SIG-M5 treated with dmso at 0.1 percent for 504 hours (cell line): ENCODE data around the gene CD96.

Experiments used
- DNase-seq: peaks from one replicate; lab custom pipeline; 2025; ENCODE audit not compliant: unreplicated experiment; lab: John Stamatoyannopoulos, UW

The CD96 gene

DNA sequence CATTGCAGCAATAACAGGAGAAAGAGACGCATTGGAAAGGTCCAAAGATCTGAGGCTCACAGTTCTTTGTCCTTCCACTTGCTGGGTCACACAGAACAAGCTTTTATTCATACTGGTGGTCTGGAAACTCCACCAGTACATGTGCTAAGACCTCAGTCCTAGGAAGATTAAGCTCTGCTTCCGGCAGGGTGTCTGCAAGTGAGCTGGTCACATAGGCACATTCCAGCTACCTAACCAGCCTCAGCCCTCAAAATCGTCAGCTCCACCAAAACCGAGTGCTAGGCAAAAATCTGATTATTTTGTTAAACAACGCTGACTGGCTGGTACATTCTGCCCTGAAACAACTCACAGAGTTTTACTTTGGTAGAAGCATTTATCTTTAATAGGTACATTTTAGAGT is 50.9 kb downstream of the CD96 start:
- no peak for DNase-seq

DNA sequence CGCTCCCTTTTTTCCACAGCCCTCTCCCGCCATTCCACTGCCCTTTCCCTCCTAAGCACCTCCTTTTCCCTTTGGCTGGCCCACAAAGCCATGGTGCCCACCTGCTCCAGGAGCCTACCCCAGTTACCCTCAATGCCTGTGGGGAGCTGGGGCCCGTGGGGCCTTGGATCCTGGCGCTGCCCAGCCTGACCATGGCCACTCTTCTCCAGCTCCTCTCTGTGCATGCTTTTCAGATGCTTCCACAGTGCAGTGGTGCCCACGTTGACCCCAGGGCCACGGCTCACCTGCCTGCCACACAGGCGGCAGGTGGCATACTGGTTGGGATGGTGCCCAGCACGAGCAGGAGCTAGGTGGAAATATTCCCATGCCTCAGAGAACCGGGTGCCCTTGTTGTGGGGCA is 51.7 kb downstream of the CD96 start:
- DNase-seq = no peak

DNA sequence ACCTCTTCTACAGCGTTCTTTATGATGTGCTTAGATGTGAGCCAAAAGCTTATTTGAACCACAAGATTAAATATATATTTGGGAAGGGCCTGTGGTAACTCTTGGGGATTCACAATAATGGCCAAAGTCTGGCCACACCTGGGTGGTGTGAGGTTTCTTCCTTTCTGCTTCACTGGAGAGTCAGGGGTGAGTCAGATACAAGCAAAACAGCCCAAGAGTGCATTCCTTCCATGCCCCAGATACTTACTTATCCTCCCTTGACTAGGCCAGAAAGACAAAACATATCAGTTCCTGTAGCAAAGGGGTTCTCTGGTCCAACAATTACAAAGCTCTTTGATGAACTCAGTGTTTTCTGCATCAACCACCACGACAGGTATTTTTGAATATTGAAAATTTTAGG is 52.2 kb downstream of the CD96 start:
- no peak for DNase-seq

DNA sequence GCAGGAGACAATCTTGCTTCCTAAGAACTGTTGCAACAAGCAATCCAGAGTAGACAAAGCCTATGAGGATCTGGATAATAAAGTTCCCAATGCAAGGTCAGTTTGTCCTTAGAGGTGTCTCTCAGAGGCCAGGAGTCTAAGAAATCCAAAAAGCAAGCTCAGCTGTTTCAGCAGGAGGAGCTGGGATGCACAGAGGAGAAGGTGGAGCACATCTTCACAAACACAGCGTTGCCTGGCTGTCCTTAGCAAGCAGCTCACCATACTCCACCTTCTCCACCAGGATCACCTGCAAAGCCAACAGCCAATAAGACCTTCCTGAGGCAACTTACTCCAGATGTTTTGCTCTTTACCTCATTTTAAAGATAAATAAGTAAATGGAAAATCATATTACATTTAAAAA is 52.8 kb downstream of the CD96 start:
- no peak for DNase-seq

DNA sequence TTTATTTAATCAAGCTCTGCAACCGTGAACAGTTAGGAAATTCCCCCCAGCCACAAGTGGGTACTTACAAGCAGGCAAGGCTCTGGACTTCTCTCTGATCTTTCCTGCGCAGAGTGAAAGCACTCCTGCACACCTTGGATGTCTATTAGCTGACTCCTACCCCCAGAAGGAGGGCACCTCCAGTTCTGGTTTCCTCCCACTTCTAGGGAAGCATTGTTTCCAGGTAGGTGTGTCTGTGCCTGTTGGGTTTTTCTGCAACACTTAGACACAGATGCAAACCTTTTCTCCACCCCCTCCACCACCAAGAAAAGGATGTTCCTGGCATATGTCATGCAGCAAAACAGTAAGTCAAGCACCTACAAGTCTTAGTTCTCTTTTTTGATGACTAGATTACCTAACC is 53.2 kb downstream of the CD96 start, which contains the start of gene ZBED2:
TSS of gene ZBED2 (minus strand) at position 115 of the 400 bp plus-strand sequence. CDS start 1,145 bp downstream, outside the sequence.
- no peak for DNase-seq

DNA sequence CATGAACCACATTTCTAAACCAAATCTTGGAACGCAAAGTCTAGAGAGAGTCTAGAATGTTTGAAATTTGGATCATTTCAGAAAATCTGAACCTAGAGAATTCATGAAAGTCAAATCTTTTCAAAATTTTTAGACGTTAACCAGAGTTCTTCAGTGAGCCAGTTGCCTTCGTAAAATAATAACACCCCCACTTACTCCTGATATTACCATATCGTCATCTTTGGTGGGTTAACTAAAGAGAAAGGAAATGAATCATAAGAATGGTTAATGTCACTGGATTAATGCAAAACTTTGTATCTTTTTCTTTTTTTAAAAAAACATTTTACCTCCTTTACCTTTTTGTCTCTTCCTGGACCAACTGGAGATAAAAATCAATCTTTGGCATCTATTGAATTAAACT is 54.3 kb downstream of the CD96 start:
- DNase-seq = no peak

DNA sequence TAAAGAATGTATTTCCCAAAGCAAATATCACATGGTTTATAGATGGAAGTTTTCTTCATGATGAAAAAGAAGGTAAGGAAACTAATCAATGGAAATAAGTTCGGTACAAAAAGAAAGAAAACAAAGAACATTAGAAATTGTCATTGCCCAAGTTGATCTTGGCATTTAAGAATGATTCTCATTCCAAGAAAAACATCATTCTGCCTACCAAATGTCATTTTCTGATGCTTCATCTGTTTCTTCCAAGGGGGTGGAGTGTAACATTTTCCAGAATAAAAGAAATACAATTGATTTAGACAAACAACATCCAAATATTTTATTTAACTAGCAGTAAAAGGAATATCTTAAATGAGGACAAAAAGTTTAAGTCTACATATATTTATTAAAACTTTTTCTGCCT is 56.1 kb downstream of the CD96 start:
- DNase-seq = no peak

DNA sequence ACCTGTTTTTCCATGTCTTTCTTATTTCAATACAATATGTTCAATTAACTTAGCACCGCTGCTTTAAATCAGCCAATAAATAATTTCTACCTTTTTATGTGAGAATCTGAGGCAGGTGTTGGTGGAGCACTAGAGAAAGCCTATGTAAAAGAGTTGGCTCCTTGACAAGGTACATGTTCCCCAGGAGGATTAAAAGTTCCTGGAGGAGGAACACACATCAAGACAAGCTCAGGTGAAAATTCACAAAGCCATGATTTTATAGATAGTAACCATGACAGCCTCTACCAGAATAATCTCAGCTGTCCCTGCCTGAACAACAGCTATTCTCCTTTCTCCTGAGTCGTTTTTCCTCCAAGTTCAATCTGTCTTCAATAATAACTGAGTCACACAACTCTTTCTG is 56.6 kb downstream of the CD96 start:
- DNase-seq = no peak

DNA sequence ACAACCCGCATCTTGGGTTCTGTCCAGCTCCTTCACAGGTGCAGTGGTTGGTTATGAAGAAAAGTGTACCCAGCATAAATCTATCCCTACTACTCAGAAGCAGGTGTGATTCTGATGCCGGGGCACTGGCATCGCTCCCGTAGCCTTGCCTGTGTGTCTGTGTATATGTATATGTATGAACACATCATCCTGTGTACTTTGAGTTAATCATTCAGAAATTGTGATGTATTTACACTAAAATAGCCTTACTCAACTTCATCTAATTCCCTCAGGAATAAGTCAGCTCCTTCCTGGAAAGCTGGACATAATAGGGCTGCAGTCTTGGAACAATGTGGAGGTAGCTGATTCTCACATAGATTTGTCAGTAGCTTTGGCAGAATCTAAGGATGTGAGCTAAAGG is 59.8 kb downstream of the CD96 start:
- DNase-seq = no peak

DNA sequence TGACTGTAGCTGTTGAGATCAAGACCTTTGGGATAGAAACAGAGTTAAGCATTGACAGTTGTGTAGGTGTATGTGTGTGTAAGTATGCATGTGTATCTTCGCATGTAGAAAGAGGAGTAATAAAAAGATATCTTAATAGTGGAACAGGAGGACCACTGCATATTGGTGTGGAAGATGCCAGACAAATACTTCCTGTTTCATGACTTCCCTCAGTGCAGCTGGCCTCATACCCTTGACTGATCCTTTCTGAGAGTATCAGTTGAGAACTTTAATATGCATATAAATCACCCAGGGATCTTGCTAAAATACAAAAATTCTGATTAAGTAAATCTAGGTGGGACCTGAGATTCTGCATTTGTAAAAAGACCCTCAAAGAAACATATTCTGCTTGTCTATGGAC is 61.7 kb downstream of the CD96 start:
- DNase-seq = no peak

DNA sequence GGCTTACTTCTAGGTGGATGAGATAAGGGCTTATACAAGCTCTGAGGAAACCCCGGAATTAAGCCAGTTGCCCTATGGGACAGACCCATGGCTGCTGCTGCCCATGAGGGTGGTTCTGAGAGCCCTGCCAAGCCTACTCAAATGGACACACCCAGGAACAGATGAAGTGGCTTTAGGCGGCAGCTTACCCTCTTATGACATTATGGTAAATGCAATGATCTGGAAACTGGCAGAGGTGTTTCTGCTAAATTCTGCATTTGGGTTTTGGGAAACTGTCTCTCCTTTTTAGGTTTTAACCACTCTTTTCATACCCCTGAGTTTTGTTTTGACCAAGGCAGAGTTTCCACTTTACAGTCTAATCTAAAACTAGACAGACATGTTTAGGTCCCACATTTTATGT is 62.1 kb downstream of the CD96 start:
- DNase-seq = no peak

DNA sequence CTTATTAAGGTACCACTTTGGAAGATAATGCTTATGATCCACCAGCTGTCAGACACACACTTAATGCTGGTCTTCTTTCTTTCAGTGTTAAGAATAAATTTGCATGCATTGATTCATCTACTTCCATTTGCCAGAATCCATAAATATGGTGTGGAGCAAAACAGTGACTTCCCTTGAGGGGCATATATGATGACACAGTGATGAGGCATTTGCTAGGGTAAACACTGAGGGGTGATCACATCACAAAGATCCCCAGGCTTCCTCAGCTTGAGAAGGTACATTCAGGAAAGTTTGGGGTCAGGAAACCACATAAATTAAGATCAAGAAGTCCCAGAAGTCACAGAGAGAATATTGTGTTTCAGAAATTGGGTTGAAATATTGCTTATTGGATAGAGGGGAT is 63.0 kb downstream of the CD96 start:
- no peak for DNase-seq

DNA sequence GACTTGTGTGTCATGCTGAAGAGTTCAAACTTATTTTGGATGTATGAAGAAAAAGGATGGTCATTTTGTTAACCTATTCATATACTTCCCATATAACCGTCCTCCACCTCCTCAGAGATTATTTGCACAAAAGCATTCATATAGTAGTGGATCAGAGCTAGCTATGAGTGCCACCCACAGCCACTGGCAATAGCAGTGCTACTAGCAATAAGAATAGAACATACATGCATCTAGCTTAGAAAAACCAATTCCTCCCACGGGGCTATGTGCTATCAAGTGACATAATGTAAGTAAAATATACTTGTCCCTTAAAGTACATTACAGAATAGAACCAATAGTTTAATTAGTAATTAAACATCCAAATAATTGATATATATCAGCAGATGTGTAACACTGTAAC is 63.5 kb downstream of the CD96 start:
- DNase-seq = no peak

DNA sequence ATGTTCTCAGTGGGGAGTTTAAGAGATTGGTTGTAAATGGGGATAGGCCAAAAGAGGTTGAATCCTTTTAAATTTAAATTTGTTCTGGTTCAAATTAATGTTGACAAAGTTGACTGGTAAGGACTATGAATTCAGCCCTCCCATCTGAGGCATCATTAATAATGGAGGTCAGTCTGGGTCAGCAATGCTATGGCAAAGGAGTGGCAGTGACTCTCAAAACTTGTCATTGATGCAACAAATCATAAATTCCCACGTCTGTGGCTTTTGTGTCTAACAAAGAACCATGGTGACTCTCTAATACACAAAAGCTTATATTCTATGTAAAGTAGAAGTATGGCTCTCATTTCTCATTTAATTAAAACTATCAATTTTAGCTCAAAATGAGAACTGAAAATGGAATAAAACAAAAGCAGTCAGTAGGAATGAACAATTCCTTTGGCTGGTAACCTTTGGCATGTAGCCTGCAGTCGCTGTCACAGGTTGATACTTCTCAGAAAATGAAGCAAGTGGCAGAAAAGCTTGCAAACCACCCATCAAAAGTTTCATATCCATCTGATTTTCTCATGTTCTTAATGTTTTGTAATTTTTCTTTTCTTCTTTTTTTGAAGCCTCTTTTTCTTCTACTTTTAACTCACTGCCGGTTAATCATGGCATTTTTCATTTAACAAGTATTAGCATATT is 65.4 kb downstream of the CD96 start:
- no peak for DNase-seq

DNA sequence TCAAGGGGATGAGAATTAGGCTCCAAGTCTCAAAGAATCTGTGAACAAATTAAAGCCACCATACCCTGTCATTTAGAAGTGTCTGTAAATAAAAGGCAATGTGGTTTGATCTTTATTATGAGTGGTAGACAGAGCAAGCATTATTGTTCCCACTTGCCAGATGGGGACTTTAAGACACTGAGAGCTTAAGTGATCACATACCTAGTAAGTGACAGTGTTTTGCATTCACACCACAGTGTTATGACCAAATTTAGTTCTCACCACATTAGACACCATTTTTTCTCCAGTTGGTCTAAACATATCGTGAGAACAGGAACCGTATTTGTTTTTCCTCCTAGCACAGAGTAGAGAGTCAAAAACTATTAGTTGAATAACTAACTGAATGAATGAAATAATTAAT is 66.4 kb downstream of the CD96 start:
- no peak for DNase-seq

DNA sequence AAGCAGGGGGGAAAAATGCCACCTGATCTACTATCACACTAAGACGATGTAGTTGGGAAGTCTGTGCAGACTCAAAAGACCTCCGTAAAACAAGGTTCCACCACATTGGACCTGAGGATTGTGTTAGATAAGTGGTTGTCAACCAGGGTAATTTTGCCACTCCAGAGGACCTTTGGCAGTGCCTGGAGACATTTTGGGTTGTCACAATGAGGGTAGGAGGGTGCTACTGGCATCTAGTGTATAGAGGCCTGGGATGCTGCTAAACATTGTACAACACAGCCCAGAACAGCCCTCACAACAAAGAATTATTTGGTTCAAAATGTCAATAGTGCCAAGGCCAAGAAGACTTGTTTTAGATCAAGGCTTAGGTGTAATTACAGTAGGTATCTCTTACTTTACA is 67.7 kb downstream of the CD96 start:
- no peak for DNase-seq

DNA sequence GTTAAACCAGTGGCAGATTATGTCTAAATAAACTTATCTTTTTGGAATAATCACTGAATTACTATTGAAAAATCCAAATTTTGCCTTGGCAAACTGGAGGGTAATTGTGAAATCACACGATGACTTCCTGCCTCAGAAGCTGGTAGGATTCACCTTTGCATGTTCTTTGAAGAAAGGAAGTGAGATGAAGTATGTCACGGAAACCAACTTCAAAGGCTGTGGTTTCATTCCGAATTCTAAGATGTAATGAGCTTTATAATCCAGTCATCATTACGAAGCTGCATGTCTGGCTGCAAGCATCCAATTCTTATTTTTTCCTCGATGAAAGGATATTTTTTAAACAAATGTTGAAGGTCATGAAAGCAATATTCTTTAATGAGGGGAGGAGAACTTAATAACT is 68.2 kb downstream of the CD96 start:
- no peak for DNase-seq

DNA sequence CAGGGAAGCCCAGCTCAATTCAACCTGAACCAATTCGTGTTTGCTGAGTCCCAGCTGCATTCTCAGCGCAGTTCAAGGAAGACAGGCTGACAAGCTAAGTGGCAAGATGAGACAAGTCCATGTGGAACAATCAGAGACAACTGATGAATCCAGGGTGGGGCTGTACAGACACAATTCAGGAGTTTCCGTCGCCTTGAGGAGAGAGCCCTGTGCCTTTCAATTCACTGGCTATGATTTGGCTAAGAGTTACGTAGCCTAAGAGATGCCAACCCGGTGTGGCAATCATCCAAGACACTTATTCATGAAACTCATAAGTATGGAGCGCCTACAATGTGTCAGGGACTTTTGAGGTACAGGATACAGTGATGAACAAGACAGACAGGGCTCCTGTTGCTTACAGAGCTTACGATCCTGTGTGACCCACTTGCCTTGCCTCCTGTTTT is 68.6 kb downstream of the CD96 start:
- DNase-seq = no peak

DNA sequence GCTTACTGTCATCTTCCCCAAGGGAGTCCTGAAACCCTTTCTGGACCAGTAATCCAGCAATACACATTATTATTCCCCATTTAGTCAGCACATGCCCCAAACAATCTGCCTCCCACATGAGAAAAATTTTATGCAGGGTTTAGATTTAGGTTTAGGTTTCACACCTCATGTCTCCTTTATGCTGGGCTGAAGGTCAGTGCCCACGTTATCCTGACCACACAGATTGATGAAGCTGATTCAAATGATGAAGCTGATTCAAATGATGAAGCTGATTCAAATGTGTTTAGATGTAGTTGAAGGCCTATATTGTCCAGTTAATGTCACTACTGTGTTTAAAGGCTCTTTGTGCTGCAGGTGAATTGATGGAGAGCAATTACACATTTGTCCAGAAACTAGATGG is 71.3 kb downstream of the CD96 start:
- DNase-seq = no peak

DNA sequence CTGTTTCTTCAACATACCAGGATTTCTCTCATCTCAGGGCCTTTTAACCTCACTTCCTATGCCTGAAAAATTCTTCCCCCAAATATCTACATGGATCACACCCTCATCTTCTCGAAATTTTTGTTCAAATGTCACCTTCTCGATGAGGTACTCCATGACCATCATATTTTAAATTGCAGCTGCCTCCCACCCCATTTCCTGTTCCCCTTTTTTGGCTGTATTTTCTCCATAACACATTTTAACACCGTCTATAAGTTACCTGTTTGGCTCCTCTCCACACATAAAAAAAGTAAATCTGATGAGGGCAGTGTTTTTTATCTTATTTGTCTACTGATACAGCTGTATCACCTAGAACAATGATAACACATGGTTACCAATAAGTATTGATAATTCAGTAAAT is 73.9 kb downstream of the CD96 start:
- no peak for DNase-seq

DNA sequence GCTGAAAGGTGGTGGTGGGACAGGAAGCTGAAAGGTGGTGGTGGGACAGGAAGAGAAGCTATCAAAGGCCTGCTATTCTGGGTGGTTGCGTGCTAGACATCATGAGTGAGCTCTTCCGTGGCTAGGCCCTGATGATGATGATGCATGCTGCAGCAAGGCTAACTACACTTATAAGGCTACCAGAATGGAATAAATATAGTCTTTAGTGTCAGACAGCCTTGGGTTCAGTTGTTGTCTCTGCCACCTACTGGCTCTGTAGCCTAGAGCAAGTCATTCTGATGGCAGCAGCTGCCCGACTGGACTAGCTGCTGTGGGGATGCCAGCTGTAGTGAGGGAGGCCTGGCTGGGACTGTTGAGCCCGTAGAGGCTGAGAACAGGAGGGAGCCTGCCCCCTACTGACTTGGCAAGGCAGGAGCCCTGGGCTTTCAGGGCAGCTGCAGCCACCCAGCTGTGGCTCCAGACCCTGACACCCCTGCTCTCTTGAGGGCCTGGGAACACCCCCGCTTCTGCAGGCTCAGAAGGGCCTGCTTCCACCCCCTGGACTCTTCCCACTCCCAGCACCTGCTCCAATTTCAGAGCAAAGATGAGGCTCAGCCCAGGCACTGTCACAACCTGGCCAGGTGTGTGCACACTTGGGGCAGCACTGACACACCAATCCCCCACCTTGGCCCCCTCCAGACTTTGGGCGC is 74.6 kb downstream of the CD96 start:
- peak; percentile 50 for DNase-seq

DNA sequence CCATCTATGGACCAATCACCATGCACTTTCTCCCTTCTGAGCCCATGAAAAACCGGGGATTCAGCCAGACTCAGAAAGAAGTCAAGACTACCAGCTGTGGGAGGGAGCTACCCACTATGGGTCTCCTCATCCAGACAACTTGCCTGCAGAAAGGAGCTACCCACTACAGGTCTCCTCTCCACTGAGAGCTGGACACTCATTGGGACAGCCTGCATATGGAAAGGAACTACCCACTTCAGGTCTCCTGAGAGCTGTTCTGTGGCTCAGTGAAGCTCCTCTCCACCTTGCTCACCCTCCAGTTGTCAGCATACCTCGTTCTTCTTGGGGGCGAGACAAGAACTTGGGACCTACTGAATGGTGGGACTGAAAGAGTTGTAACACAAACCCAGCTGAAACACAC is 75.4 kb downstream of the CD96 start:
- no peak for DNase-seq
